DND-41 (cell line): ENCODE data around the gene ARSJ.
"Not testable (repeated sequence)": the region's sequence is repeated elsewhere in the genome, so short reads cannot be mapped to it uniquely, and the experiment has no call there.

Experiments
- EZH2 ChIP-seq: IDR thresholded peaks from 3 replicates; pipeline ENCODE4 v1.6.1; 2012; ENCODE audit warnings: borderline replicate concordance, low read depth, mild to moderate bottlenecking, moderate library complexity, low read length, inconsistent platforms; ENCODE audit not compliant: severe bottlenecking
- TF ChIP-seq, protein P1 (sequence below): IDR thresholded peaks from 2 replicates; pipeline ENCODE4 v1.5.1; 2012; ENCODE audit warnings: borderline replicate concordance, low read length, moderate library complexity, mild to moderate bottlenecking; ENCODE audit not compliant: poor library complexity, severe bottlenecking; ENCODE audit errors: extremely low read depth

DNA sequence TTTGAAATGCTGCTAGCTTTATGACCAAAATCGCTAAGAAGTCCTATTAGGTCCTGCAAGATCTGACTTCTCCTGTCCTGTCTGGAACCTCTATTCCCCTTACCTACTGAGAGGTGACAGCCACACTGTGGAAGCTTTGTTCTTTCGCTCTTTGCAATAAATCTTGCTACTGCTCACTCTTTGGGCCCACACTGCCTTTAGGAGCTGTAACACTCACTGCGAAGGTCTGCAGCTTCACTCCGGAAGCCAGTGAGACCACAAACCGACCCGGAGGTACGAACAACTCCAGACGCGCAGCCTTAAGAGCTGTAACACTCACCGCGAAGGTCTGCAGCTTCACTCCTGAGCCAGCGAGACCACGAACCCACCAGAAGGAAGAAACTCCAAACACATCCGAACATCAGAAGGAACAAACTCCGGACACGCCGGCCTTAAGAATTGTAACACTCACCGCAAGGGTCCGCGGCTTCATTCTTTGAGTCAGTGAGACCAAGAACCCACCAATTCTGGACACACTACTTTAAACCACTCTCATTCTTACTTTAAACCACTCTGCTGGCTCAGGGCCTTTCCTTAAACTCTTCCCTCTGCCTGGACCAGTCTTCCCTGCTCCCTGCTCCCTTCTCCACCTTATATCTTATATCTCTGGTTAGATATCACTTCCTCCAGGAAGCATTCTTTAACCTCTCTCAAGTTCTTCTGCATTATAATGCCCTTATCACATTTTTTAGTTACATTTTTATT, 25.2 kb upstream of the ARSJ start:
- TF ChIP-seq, protein P1, sequence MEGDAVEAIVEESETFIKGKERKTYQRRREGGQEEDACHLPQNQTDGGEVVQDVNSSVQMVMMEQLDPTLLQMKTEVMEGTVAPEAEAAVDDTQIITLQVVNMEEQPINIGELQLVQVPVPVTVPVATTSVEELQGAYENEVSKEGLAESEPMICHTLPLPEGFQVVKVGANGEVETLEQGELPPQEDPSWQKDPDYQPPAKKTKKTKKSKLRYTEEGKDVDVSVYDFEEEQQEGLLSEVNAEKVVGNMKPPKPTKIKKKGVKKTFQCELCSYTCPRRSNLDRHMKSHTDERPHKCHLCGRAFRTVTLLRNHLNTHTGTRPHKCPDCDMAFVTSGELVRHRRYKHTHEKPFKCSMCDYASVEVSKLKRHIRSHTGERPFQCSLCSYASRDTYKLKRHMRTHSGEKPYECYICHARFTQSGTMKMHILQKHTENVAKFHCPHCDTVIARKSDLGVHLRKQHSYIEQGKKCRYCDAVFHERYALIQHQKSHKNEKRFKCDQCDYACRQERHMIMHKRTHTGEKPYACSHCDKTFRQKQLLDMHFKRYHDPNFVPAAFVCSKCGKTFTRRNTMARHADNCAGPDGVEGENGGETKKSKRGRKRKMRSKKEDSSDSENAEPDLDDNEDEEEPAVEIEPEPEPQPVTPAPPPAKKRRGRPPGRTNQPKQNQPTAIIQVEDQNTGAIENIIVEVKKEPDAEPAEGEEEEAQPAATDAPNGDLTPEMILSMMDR, result not testable (repeated sequence)
- TF ChIP-seq EZH2, result not testable (repeated sequence)
